IMR-90 (cell line): Measurements from ENCODE around the gene ST14. TPM values are rescaled to one million over a fixed set of nuclear protein-coding genes. Genes with fewer than 3 reads are reported as not detected.

ENCODE experiments used
- ATAC-seq: fragments of 200-7000 bp; cut with Tn5 transposase; 2 replicates; pipeline ENCODE4 v1.9.1; 2020; ENCODE audit warnings: low read depth, mild to moderate bottlenecking, moderate library complexity
- BruUV-seq: library from RNA; stranded (reverse); fragments of 400-500 nt; replicated peaks from 2 replicates; lab custom pipeline; 2021; lab: Mats Ljungman, UMichigan
- CTCF ChIA-PET: fragments of 300-600 bp; formaldehyde crosslinking; extraction: SDS; loops from one replicate; lab custom pipeline; 2021; ENCODE audit warnings: antibody characterized with exemption; lab: Yijun Ruan, JAX
- POLR2A ChIA-PET: fragments of 300-600 bp; sonication (Branson Sonifier 250); formaldehyde crosslinking; loops from one replicate; lab custom pipeline; 2022; ENCODE audit warnings: antibody characterized with exemption; ENCODE audit not compliant: unreplicated experiment; lab: Charles Lee
- DNase-seq: peaks from one replicate; pipeline ENCODE4 v3.0.0; 2013
- H2AFZ ChIP-seq: replicated peaks from 2 replicates; pipeline ENCODE3; 2013; ENCODE audit warnings: low read length, mild to moderate bottlenecking; ENCODE audit not compliant: poor library complexity
- H2AK5ac ChIP-seq: 2 replicates; pipeline ENCODE4 v1.6.1; 2013; ENCODE audit warnings: low read depth, low read length, inconsistent platforms
- H2AK9ac ChIP-seq: replicated peaks from 2 replicates; pipeline ENCODE3; 2013; ENCODE audit warnings: mild to moderate bottlenecking, low read depth, low read length, moderate library complexity; ENCODE audit not compliant: poor library complexity
- H2BK120ac ChIP-seq: 2 replicates; pipeline ENCODE4 v1.6.1; 2013; ENCODE audit warnings: low read depth, low read length, inconsistent platforms
- H2BK15ac ChIP-seq: 3 replicates; pipeline ENCODE4 v1.6.1; 2013; ENCODE audit warnings: low read depth, low read length, inconsistent platforms
- H2BK20ac ChIP-seq: 2 replicates; pipeline ENCODE4 v1.6.1; 2013; ENCODE audit warnings: low read depth, mild to moderate bottlenecking, inconsistent platforms, low read length, moderate library complexity
- H2BK5ac ChIP-seq: 2 replicates; pipeline ENCODE4 v1.6.1; 2013; ENCODE audit warnings: mild to moderate bottlenecking, low read depth, low read length, inconsistent platforms; ENCODE audit not compliant: poor library complexity, severe bottlenecking
- H3K14ac ChIP-seq: replicated peaks from 2 replicates; pipeline ENCODE4 v1.6.1; 2013; ENCODE audit warnings: low read depth, low read length, inconsistent platforms
- H3K18ac ChIP-seq: 2 replicates; pipeline ENCODE4 v1.6.1; 2013; ENCODE audit warnings: low read depth, low read length, control low read depth
- H3K23ac ChIP-seq: 2 replicates; pipeline ENCODE4 v1.6.1; 2013; ENCODE audit warnings: low read depth, low read length, inconsistent platforms
- H3K27ac ChIP-seq: 2 replicates; pipeline ENCODE4 v1.5.1; 2013; ENCODE audit warnings: mild to moderate bottlenecking, control low read depth, low read length; ENCODE audit not compliant: insufficient read depth
- H3K27me3 ChIP-seq: 2 replicates; pipeline ENCODE4 v1.6.1; 2013; ENCODE audit warnings: low read length; ENCODE audit not compliant: control insufficient read depth, insufficient read depth
- H3K36me3 ChIP-seq: 2 replicates; pipeline ENCODE4 v1.6.1; 2013; ENCODE audit warnings: low read length, mixed read lengths; ENCODE audit not compliant: control insufficient read depth, insufficient read depth
- H3K4ac ChIP-seq: 2 replicates; pipeline ENCODE4 v1.6.1; 2013; ENCODE audit warnings: low read depth, low read length, inconsistent platforms
- H3K4me1 ChIP-seq: 2 replicates; pipeline ENCODE4 v1.6.1; 2013; ENCODE audit warnings: low read length, mixed read lengths; ENCODE audit not compliant: control insufficient read depth, insufficient read depth
- H3K4me2 ChIP-seq: 2 replicates; pipeline ENCODE4 v1.6.1; 2013; ENCODE audit warnings: low read depth, mild to moderate bottlenecking, control low read depth, low read length, moderate library complexity
- H3K4me3 ChIP-seq: 2 replicates; pipeline ENCODE4 v1.5.1; 2013; ENCODE audit warnings: low read depth, mild to moderate bottlenecking, control low read depth, low read length, moderate library complexity; ENCODE audit not compliant: insufficient read depth
- H3K56ac ChIP-seq: 2 replicates; pipeline ENCODE4 v1.6.1; 2013; ENCODE audit warnings: low read length, inconsistent platforms; ENCODE audit not compliant: insufficient read depth; ENCODE audit errors: extremely low read depth
- H3K79me1 ChIP-seq, 2 experiments: 2 replicates each; pipeline ENCODE4 v1.6.1; 2013; ENCODE audit warnings: low read length in 2 of 2, inconsistent platforms in 1 of 2, low read depth in 1 of 2
- H3K9ac ChIP-seq: 2 replicates; pipeline ENCODE4 v1.6.1; 2013; ENCODE audit warnings: low read depth, low read length, control low read depth
- H3K9me1 ChIP-seq: 2 replicates; pipeline ENCODE4 v1.6.1; 2013; ENCODE audit warnings: low read length, inconsistent platforms; ENCODE audit not compliant: insufficient read depth
- H3K9me3 ChIP-seq: 2 replicates; pipeline ENCODE4 v1.6.1; 2013; ENCODE audit warnings: low read length; ENCODE audit not compliant: control insufficient read depth, insufficient read depth
- H4K20me1 ChIP-seq: 2 replicates; pipeline ENCODE4 v1.6.1; 2013; ENCODE audit warnings: low read length, inconsistent platforms; ENCODE audit not compliant: insufficient read depth
- H4K5ac ChIP-seq: 2 replicates; pipeline ENCODE4 v1.6.1; 2013; ENCODE audit warnings: mild to moderate bottlenecking, low read depth, low read length, control low read depth
- H4K8ac ChIP-seq, 2 experiments: 2 replicates each; pipeline ENCODE4 v1.6.1; 2013; ENCODE audit warnings: low read depth in 2 of 2, low read length in 2 of 2, control low read depth in 1 of 2, inconsistent platforms in 1 of 2
- H4K91ac ChIP-seq: 2 replicates; pipeline ENCODE4 v1.6.1; 2013; ENCODE audit warnings: low read depth, low read length, inconsistent platforms; ENCODE audit not compliant: insufficient read depth
- ELK1 ChIP-seq: fragments of 150-350 bp; IDR thresholded peaks from 2 replicates; pipeline ENCODE4 v1.6.1; 2016; ENCODE audit warnings: low read depth, mild to moderate bottlenecking, low read length, moderate library complexity, borderline replicate concordance
- MAFK ChIP-seq: IDR thresholded peaks from 2 replicates; pipeline ENCODE4 v1.6.1; 2012; ENCODE audit warnings: low read depth, low read length, improper control_type of control experiment
- RCOR1 ChIP-seq: IDR thresholded peaks from 2 replicates; pipeline ENCODE4 v1.6.1; 2012; ENCODE audit warnings: mild to moderate bottlenecking, low read length, improper control_type of control experiment; ENCODE audit not compliant: insufficient replicate concordance
- RFX5 ChIP-seq: IDR thresholded peaks from 2 replicates; pipeline ENCODE4 v1.8.0; 2012; ENCODE audit warnings: low read depth, mild to moderate bottlenecking, low read length, moderate library complexity
- SMC3 ChIP-seq: fragments of 150-350 bp; IDR thresholded peaks from 2 replicates; pipeline ENCODE4 v1.6.1; 2016; ENCODE audit warnings: low read depth, mild to moderate bottlenecking, antibody characterized with exemption, low read length, moderate library complexity
- USF2 ChIP-seq: fragments of 150-350 bp; IDR thresholded peaks from 2 replicates; pipeline ENCODE4 v1.6.1; 2017; ENCODE audit warnings: mild to moderate bottlenecking, antibody characterized with exemption, low read length, low read depth
- WGBS, 2 experiments: methylation state at CpG; one replicate each; pipeline versions ENCODE4 v1.1.5 to v1.1.7; 2013; ENCODE audit warnings: missing lambda C conversion rate in 2 of 2; ENCODE audit not compliant: insufficient read length in 1 of 2; ENCODE audit errors: extremely low coverage in 2 of 2; 5-methylcytosine and 5-hydroxymethylcytosine counted together
- dilution Hi-C: fragments of 300-500 bp; cut with HindIII; formaldehyde crosslinking; loops from one replicate; pipeline ENCODE4 v1.14.3; 2018; ENCODE audit warnings: low sequenced_read_pairs; ENCODE audit not compliant: unreplicated experiment
- in situ Hi-C: fragments of 300-500 bp; cut with MboI; formaldehyde crosslinking; loops from 3 replicates; pipeline ENCODE4 v1.14.3; 2019; ENCODE audit warnings: low sequenced_read_pairs, inconsistent platforms, mixed read lengths
- intact Hi-C: fragments of 100-400 bp; cut with micrococcal nuclease; formaldehyde crosslinking; loops from 2 replicates; pipeline ENCODE4 v1.10.0; 2022
- polyA plus RNA-seq, 3 experiments: library from polyadenylated mRNA; depleted of rRNA; stranded (reverse); fragments of >200 nt; gene quantifications; 2 replicates each; pipeline ENCODE4 v1.2.3, GENCODE V29; 2012; ENCODE audit warnings: low replicate concordance in 1 of 3
- total RNA-seq: library from RNA; depleted of rRNA; stranded (reverse); fragments of >200 nt; gene quantifications from 2 replicates; pipeline ENCODE4 v1.2.3, GENCODE V29; 2012

The ST14 gene
- total and polyA plus RNA-seq, 2 of the 4 experiments (the other 2 are of a cell fraction): not detected

- CTCF ChIA-PET: interaction anchor here (0.6 kb wide), 1 partner anchor 16 kb away, joined by 8 read pairs; no protein-coding TSS in a partner anchor
- H2AFZ ChIP-seq: no peak overlapping the region
- intact Hi-C loops: no loop called here
- no peaks in the 10 kb centered on the region; the same call in 1 of the 2 replicates for H3K9me1 ChIP-seq
- H3K56ac ChIP-seq: no peak overlapping the region
- H2BK15ac ChIP-seq: no peak overlapping the region
- no peak overlapping the region for H3K18ac ChIP-seq
- no peaks in the 10 kb centered on the region for H3K4me1 ChIP-seq
- ATAC-seq: no peak
- H3K4me3 ChIP-seq: no peak overlapping the region
- no TSS peak for BruUV-seq
- no peak overlapping the region for H3K27ac ChIP-seq
- H2BK120ac ChIP-seq: no peak overlapping the region
- no peak overlapping the region for H3K4me2 ChIP-seq
- in situ Hi-C loops: loop anchor here (25.0 kb wide), 1 partner anchor 164 kb away; no protein-coding TSS in a partner anchor
- no peak overlapping the region for H2BK5ac ChIP-seq
- no peaks in the 10 kb centered on the region for H3K79me1 ChIP-seq
- no peaks in the 10 kb centered on the region for H3K9me3 ChIP-seq
- 50% methylated on average over 2 of the region's 12 CpGs; no CpG with 5 or more reads in 1 of the 2 experiments for WGBS, 2 experiments
- H4K5ac ChIP-seq: no peak overlapping the region
- no peak for DNase-seq
- no peak overlapping the region for H4K91ac ChIP-seq
- dilution Hi-C loops: no loop called here
- H3K23ac ChIP-seq: no peak overlapping the region
- H3K36me3 ChIP-seq: no peaks in the 10 kb centered on the region
- no peak overlapping the region for H3K4ac ChIP-seq
- no peak overlapping the region for H2BK20ac ChIP-seq
- H4K8ac ChIP-seq: no peak overlapping the region
- POLR2A ChIA-PET: no interaction called here
- H2AK9ac ChIP-seq: no peak overlapping the region
- TF ChIP-seq RCOR1 (no peak), USF2 (no peak), SMC3 (no peak), ELK1 (no peak), RFX5 (no peak), MAFK (no peak)
- H3K9ac ChIP-seq: no peak overlapping the region
- H3K14ac ChIP-seq: no peak overlapping the region
- H4K20me1 ChIP-seq: no peaks in the 10 kb centered on the region
- H2AK5ac ChIP-seq: no peak overlapping the region
- no peaks in the 10 kb centered on the region; the same call in 1 of the 2 replicates for H3K27me3 ChIP-seq
Measured at GRCh38 chr11:130223291-130223971, 63.8 kb downstream of the ST14 start.
